HEK293 (cell line): ENCODE measurements around the gene IRAK3.

Experiments
- CTCF ChIA-PET: fragments of 350-600 bp; formaldehyde crosslinking; extraction: SDS; loops from one replicate; lab custom pipeline; 2021; ENCODE audit warnings: antibody characterized with exemption; lab: Yijun Ruan, JAX
- POLR2A ChIA-PET: fragments of 300-600 bp; formaldehyde crosslinking; extraction: SDS; loops from one replicate; lab custom pipeline; 2020; ENCODE audit warnings: antibody characterized with exemption, inconsistent platforms; lab: Yijun Ruan, JAX
- H3K27ac ChIP-seq: fragments of 200-500 bp; sonication (Bioruptor generic); 2 replicates; pipeline ENCODE4 v1.5.1; 2014; ENCODE audit warnings: low read depth, low read length, control low read depth, inconsistent platforms; ENCODE audit errors: extremely low read depth
- H3K36me3 ChIP-seq, 2 experiments: fragments of 200-500 bp in 1 of 2; sonication (Bioruptor generic) in 1 of 2; 1 replicate in 1 of 2; 2 replicates in 1 of 2; pipeline ENCODE4 v1.5.1; 2014 to 2017; ENCODE audit warnings: inconsistent platforms in 2 of 2, low read length in 2 of 2; ENCODE audit not compliant: control insufficient read depth in 2 of 2, insufficient read depth in 1 of 2
- H3K4me1 ChIP-seq: fragments of 200-500 bp; sonication (Bioruptor generic); 2 replicates; pipeline ENCODE4 v1.5.1; 2014; ENCODE audit warnings: mild to moderate bottlenecking, low read length, inconsistent platforms; ENCODE audit not compliant: control insufficient read depth, insufficient read depth
- H3K4me3 ChIP-seq: 2 replicates; pipeline ENCODE4 v1.5.1; 2011; ENCODE audit warnings: low read depth, mild to moderate bottlenecking, control low read depth, low read length, moderate library complexity
- H3K9me3 ChIP-seq: fragments of 200-500 bp; sonication (Bioruptor generic); 2 replicates; pipeline ENCODE4 v1.5.1; 2014; ENCODE audit warnings: low read depth, low read length, inconsistent platforms; ENCODE audit not compliant: control insufficient read depth, insufficient read depth
- BCL11A ChIP-seq: fragments of 450-650 bp; formaldehyde crosslinking; IDR thresholded peaks from 2 replicates; pipeline ENCODE4 v1.5.1; 2016; ENCODE audit warnings: low read depth, missing biosample characterization, missing genetic modification characterization
- EGR2 ChIP-seq: fragments of 450-650 bp; formaldehyde crosslinking; IDR thresholded peaks from 2 replicates; pipeline ENCODE4 v1.5.1; 2016; ENCODE audit warnings: low read depth, missing biosample characterization, missing genetic modification characterization
- GFI1B ChIP-seq: fragments of 450-650 bp; formaldehyde crosslinking; IDR thresholded peaks from 2 replicates; pipeline ENCODE4 v1.5.1; 2016; ENCODE audit warnings: missing biosample characterization, missing genetic modification characterization
- HOXA7 ChIP-seq: sonication (generic); formaldehyde crosslinking; IDR thresholded peaks from 2 replicates; pipeline ENCODE4 v1.8.1; 2022; ENCODE audit warnings: missing genetic modification reagents, borderline replicate concordance
- HOXD13 ChIP-seq: sonication (generic); formaldehyde crosslinking; IDR thresholded peaks from 2 replicates; pipeline ENCODE4 v1.8.0; 2022; ENCODE audit warnings: missing genetic modification reagents, borderline replicate concordance
- KLF7 ChIP-seq: fragments of 450-650 bp; formaldehyde crosslinking; IDR thresholded peaks from 2 replicates; pipeline ENCODE4 v1.5.1; 2016; ENCODE audit warnings: missing biosample characterization, missing genetic modification characterization, borderline replicate concordance
- KLF8 ChIP-seq: fragments of 450-650 bp; formaldehyde crosslinking; IDR thresholded peaks from 2 replicates; pipeline ENCODE4 v1.5.1; 2016; ENCODE audit warnings: missing biosample characterization, missing genetic modification characterization
- SETDB1 ChIP-seq: IDR thresholded peaks from one replicate; pipeline ENCODE4 v1.6.1; 2017; ENCODE audit warnings: mild to moderate bottlenecking, low read length, moderate library complexity, mixed read lengths; ENCODE audit not compliant: insufficient read length
- SP2 ChIP-seq: fragments of 450-650 bp; formaldehyde crosslinking; IDR thresholded peaks from 2 replicates; pipeline ENCODE4 v1.5.1; 2016; ENCODE audit warnings: missing biosample characterization, missing genetic modification characterization
- TCF7L2 ChIP-seq: IDR thresholded peaks from 2 replicates; pipeline ENCODE4 v1.6.1; 2011; ENCODE audit warnings: low read depth, mild to moderate bottlenecking, inconsistent platforms, low read length, moderate library complexity, borderline replicate concordance
- ZBTB1 ChIP-seq: fragments of 450-650 bp; formaldehyde crosslinking; IDR thresholded peaks from 2 replicates; pipeline ENCODE4 v1.5.1; 2016; ENCODE audit warnings: missing biosample characterization, missing genetic modification characterization
- ZBTB21 ChIP-seq: fragments of 450-650 bp; formaldehyde crosslinking; IDR thresholded peaks from 2 replicates; pipeline ENCODE4 v1.5.1; 2017; ENCODE audit warnings: missing biosample characterization, missing genetic modification characterization
- ZNF266 ChIP-seq: fragments of 450-650 bp; formaldehyde crosslinking; IDR thresholded peaks from 2 replicates; pipeline ENCODE4 v1.5.1; 2016; ENCODE audit warnings: missing biosample characterization, missing genetic modification characterization, low read depth
- ZNF311 ChIP-seq: fragments of 450-650 bp; formaldehyde crosslinking; IDR thresholded peaks from 2 replicates; pipeline ENCODE4 v1.5.1; 2017; ENCODE audit warnings: missing biosample characterization, missing genetic modification characterization, borderline replicate concordance
- ZNF324 ChIP-seq: fragments of 450-650 bp; formaldehyde crosslinking; IDR thresholded peaks from 2 replicates; pipeline ENCODE4 v1.5.1; 2016; ENCODE audit warnings: missing biosample characterization, missing genetic modification characterization
- ZNF341 ChIP-seq: fragments of 450-650 bp; formaldehyde crosslinking; IDR thresholded peaks from 2 replicates; pipeline ENCODE4; 2016; ENCODE audit warnings: low read depth, missing biosample characterization, missing genetic modification characterization
- ZNF391 ChIP-seq: fragments of 450-650 bp; formaldehyde crosslinking; IDR thresholded peaks from 2 replicates; pipeline ENCODE4 v1.5.1; 2016; ENCODE audit warnings: low read depth, missing biosample characterization, missing genetic modification characterization, borderline replicate concordance
- ZNF394 ChIP-seq: fragments of 450-650 bp; formaldehyde crosslinking; IDR thresholded peaks from 2 replicates; pipeline ENCODE4 v1.5.1; 2016; ENCODE audit warnings: missing biosample characterization, missing genetic modification characterization, mild to moderate bottlenecking, moderate library complexity, borderline replicate concordance
- ZNF473 ChIP-seq: fragments of 450-650 bp; formaldehyde crosslinking; IDR thresholded peaks from 2 replicates; pipeline ENCODE4 v1.5.1; 2017; ENCODE audit warnings: missing biosample characterization, missing genetic modification characterization
- ZNF548 ChIP-seq: fragments of 450-650 bp; formaldehyde crosslinking; IDR thresholded peaks from 2 replicates; pipeline ENCODE4 v1.5.1; 2016; ENCODE audit warnings: missing biosample characterization, missing genetic modification characterization
- ZNF558 ChIP-seq: fragments of 450-650 bp; formaldehyde crosslinking; IDR thresholded peaks from 2 replicates; pipeline ENCODE4 v1.5.1; 2016; ENCODE audit warnings: missing biosample characterization, missing genetic modification characterization
- ZNF596 ChIP-seq: fragments of 450-650 bp; IDR thresholded peaks from 2 replicates; pipeline ENCODE4 v1.5.0; 2018; ENCODE audit warnings: missing biosample characterization, mild to moderate bottlenecking, missing genetic modification characterization, moderate library complexity
- ZNF837 ChIP-seq: fragments of 450-650 bp; formaldehyde crosslinking; IDR thresholded peaks from 2 replicates; pipeline ENCODE4 v1.5.1; 2016; ENCODE audit warnings: missing biosample characterization, missing genetic modification characterization
- TF ChIP-seq, protein P1 (sequence below): fragments of 450-650 bp; formaldehyde crosslinking; IDR thresholded peaks from 2 replicates; pipeline ENCODE4 v1.5.1; 2016; ENCODE audit warnings: missing biosample characterization, missing genetic modification characterization
- TF ChIP-seq, protein P2 (sequence below): fragments of 450-650 bp; formaldehyde crosslinking; IDR thresholded peaks from 2 replicates; pipeline ENCODE4 v1.5.1; 2016; ENCODE audit warnings: missing biosample characterization, missing genetic modification characterization
- TF ChIP-seq, protein P3 (sequence below): fragments of 450-650 bp; IDR thresholded peaks from 2 replicates; pipeline ENCODE4 v1.5.1; 2018; ENCODE audit warnings: missing biosample characterization, missing genetic modification characterization

IRAK3 gene

DNA sequence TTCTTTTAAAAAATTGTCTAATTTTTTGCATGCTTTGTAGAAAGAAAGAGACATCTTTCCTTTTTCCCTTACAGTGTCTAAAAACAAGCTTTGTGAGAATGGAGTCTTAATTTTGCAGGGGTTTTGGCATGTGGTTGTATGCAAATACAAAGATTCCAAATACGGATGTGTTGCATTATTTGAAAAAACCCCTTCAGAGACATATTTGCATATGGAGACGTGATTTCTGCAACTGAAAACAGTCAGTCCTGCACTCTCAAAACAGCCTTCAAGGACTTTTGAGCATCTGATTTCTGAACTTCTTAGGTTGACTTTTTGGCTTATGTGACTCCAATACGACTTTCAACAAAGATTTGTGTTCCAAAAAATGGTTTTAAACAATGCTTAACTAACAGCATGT, 7.8 kb downstream of the IRAK3 start:
- no peak for TF ChIP-seq ZNF473 (tag by site-specific recombination)
- TF ChIP-seq ZNF558 (tag by site-specific recombination), result no peak
- TF ChIP-seq, all 188 proteins: peak for 0
- CTCF ChIA-PET, result interaction anchor here (0.9 to 1.3 kb wide), 2 partner anchors 13 to 27 kb away, joined by 3 to 4 read pairs; partner anchors contain the start of gene TMBIM4

DNA sequence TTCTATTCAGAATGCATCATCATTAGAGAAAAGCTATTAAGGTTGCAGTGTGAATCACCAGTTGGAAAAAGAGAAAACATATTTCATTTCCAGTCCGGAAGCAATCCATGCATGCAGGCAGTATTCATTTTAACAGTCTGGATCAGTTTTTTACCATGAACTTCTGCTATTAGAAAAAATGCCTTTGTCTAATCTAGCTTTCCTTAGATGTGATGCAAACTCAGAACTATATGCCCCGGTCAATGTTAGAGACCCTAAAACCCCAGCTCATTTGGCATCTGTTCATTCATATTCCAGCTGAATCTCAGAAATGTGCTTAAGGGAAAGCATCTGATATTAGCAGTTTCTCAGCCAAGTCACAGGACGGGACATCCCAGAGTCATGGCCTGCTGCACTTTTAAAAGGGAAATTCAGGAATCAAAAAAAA, 8.5 kb downstream of the IRAK3 start:
- TF ChIP-seq KLF8 (tag by site-specific recombination), result no peak
- no peak for TF ChIP-seq EGR2 (tag by site-specific recombination)
- TF ChIP-seq ZNF266 (tag by site-specific recombination), result no peak
- no peak for TF ChIP-seq ZNF311 (tag by site-specific recombination)
- TF ChIP-seq, protein P1, sequence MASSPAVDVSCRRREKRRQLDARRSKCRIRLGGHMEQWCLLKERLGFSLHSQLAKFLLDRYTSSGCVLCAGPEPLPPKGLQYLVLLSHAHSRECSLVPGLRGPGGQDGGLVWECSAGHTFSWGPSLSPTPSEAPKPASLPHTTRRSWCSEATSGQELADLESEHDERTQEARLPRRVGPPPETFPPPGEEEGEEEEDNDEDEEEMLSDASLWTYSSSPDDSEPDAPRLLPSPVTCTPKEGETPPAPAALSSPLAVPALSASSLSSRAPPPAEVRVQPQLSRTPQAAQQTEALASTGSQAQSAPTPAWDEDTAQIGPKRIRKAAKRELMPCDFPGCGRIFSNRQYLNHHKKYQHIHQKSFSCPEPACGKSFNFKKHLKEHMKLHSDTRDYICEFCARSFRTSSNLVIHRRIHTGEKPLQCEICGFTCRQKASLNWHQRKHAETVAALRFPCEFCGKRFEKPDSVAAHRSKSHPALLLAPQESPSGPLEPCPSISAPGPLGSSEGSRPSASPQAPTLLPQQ (tag by site-specific recombination), result no peak
- no peak for TF ChIP-seq TCF7L2
- TF ChIP-seq ZNF548 (tag by site-specific recombination), result no peak
- no peak for TF ChIP-seq ZBTB1 (tag by site-specific recombination)
- no peak for TF ChIP-seq ZNF596 (tag by site-specific recombination)
- no peak for TF ChIP-seq ZNF324 (tag by site-specific recombination)
- Histone ChIP-seq H3K9me3 (no peaks in the 10 kb centered on the region), H3K36me3 (no peaks in the 10 kb centered on the region), H3K4me3 (no peak overlapping the region), H3K4me1 (no peaks in the 10 kb centered on the region), H3K27ac (no peak overlapping the region)
- POLR2A ChIA-PET, result interaction anchor here (1.1 to 1.3 kb wide), 2 partner anchors 8 to 28 kb away, joined by 3 to 5 read pairs; partner anchors contain the start of gene TMBIM4
- CTCF ChIA-PET, result interaction anchor here (0.6 to 1.3 kb wide), 3 partner anchors 12 to 1843 kb away, joined by 3 to 8 read pairs (median 4); partner anchors contain the start of gene TMBIM4

More for the DNA sequence above, 7.8 kb downstream of the IRAK3 start:
- Histone ChIP-seq H3K9me3 (no peaks in the 10 kb centered on the region), H3K4me1 (0 out of 2 replicates have a peak, but pooled peaks cover 3% of the 10 kb centered on the region), H3K4me3 (no peak overlapping the region), H3K36me3 (no peaks in the 10 kb centered on the region), H3K27ac (no peak overlapping the region)
- POLR2A ChIA-PET, result interaction anchor here (1.1 kb wide), 1 partner anchor 8 kb away, joined by 3 read pairs; no protein-coding TSS in a partner anchor

DNA sequence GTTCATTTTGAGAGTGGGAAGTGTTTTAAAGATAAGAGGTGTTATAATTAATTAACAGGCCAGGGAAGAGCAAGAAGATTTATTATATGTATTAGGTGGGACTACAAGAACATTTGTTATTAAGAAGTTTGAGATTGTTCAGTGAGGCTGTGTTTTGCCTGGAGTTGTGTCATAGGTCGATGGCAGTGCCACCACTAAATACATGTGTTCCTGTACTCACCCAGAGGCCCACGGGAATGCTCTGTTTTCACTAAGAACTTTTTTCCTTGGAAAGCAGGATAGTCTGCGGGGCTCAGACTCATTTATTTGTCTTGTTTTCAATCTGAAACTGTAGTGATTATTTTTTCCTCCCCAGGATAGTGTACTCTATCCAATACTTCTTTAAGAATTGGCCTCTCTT, 10.1 kb downstream of the IRAK3 start:
- Histone ChIP-seq H3K4me1 (no peaks in the 10 kb centered on the region), H3K27ac (no peak overlapping the region), H3K9me3 (no peaks in the 10 kb centered on the region), H3K4me3 (no peak overlapping the region), H3K36me3 (no peaks in the 10 kb centered on the region)
- CTCF ChIA-PET, result no interaction called here
- POLR2A ChIA-PET, result no interaction called here
- TF ChIP-seq ZNF837 (tag by site-specific recombination), result no peak
- TF ChIP-seq, protein P2, sequence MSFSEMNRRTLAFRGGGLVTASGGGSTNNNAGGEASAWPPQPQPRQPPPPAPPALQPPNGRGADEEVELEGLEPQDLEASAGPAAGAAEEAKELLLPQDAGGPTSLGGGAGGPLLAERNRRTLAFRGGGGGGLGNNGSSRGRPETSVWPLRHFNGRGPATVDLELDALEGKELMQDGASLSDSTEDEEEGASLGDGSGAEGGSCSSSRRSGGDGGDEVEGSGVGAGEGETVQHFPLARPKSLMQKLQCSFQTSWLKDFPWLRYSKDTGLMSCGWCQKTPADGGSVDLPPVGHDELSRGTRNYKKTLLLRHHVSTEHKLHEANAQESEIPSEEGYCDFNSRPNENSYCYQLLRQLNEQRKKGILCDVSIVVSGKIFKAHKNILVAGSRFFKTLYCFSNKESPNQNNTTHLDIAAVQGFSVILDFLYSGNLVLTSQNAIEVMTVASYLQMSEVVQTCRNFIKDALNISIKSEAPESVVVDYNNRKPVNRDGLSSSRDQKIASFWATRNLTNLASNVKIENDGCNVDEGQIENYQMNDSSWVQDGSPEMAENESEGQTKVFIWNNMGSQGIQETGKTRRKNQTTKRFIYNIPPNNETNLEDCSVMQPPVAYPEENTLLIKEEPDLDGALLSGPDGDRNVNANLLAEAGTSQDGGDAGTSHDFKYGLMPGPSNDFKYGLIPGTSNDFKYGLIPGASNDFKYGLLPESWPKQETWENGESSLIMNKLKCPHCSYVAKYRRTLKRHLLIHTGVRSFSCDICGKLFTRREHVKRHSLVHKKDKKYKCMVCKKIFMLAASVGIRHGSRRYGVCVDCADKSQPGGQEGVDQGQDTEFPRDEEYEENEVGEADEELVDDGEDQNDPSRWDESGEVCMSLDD (tag by site-specific recombination), result no peak
- TF ChIP-seq ZBTB21 (tag by site-specific recombination), result no peak
- no peak for TF ChIP-seq ZNF341 (tag by site-specific recombination)
- TF ChIP-seq KLF7 (tag by site-specific recombination), result no peak
- no peak for TF ChIP-seq SETDB1
- TF ChIP-seq GFI1B (tag by site-specific recombination), result no peak
- no peak for TF ChIP-seq BCL11A (tag by site-specific recombination)
- no peak for TF ChIP-seq EGR2 (tag by site-specific recombination)
- no peak for TF ChIP-seq HOXD13 (CRISPR knock-in tag)
- TF ChIP-seq ZNF394 (tag by site-specific recombination), result no peak
- no peak for TF ChIP-seq ZNF391 (tag by site-specific recombination)
- TF ChIP-seq HOXA7, result no peak
- TF ChIP-seq, protein P3, sequence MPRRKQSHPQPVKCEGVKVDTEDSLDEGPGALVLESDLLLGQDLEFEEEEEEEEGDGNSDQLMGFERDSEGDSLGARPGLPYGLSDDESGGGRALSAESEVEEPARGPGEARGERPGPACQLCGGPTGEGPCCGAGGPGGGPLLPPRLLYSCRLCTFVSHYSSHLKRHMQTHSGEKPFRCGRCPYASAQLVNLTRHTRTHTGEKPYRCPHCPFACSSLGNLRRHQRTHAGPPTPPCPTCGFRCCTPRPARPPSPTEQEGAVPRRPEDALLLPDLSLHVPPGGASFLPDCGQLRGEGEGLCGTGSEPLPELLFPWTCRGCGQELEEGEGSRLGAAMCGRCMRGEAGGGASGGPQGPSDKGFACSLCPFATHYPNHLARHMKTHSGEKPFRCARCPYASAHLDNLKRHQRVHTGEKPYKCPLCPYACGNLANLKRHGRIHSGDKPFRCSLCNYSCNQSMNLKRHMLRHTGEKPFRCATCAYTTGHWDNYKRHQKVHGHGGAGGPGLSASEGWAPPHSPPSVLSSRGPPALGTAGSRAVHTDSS (tag by site-specific recombination), result no peak
- TF ChIP-seq SP2 (tag by site-specific recombination), result no peak
